Activated CD8-positive, alpha-beta T cell treated with anti-CD3 and anti-CD28 coated beads for 36 hours (primary cell): Measurements from ENCODE around the gene ADARB1. TPM values are rescaled to one million over a fixed set of nuclear protein-coding genes. Genes with fewer than 3 reads are reported as not detected.

ENCODE experiments used
- ATAC-seq: fragments of 200-7000 bp; cut with Tn5 transposase; one replicate; pipeline ENCODE4 v1.10.0; 2021; ENCODE audit warnings: mild to moderate bottlenecking, moderate library complexity
- CTCF ChIA-PET: fragments of 350-600 bp; sonication (Branson Sonifier 250); formaldehyde crosslinking; loops from one replicate; lab custom pipeline; 2021; ENCODE audit warnings: antibody characterized with exemption; lab: Charles Lee
- POLR2A ChIA-PET: fragments of 350-600 bp; sonication (Branson Sonifier 250); formaldehyde crosslinking; loops from one replicate; lab custom pipeline; 2021; ENCODE audit warnings: antibody characterized with exemption; lab: Charles Lee
- DNase-seq: peaks from one replicate; pipeline ENCODE4 v3.0.0-alpha.2; 2020
- H3K27ac Mint-ChIP-seq: one replicate; pipeline ENCODE4 v1.8.0; 2021; ENCODE audit warnings: mild to moderate bottlenecking, mixed read lengths
- H3K27me3 Mint-ChIP-seq: one replicate; pipeline ENCODE4 v1.8.0; 2021; ENCODE audit warnings: mixed read lengths
- H3K36me3 Mint-ChIP-seq: one replicate; pipeline ENCODE4 v1.8.0; 2021; ENCODE audit warnings: low read depth, mixed read lengths
- H3K4me1 Mint-ChIP-seq: one replicate; pipeline ENCODE4 v1.8.0; 2021; ENCODE audit warnings: low read depth, mixed read lengths
- H3K4me3 Mint-ChIP-seq: one replicate; pipeline ENCODE4 v1.8.0; 2021; ENCODE audit warnings: mild to moderate bottlenecking, moderate library complexity, mixed read lengths
- H3K9me3 Mint-ChIP-seq: one replicate; pipeline ENCODE4 v1.8.0; 2021; ENCODE audit warnings: mixed read lengths
- CTCF ChIP-seq: fragments of 200-600 bp; IDR thresholded peaks from one replicate; pipeline ENCODE4 v1.8.0; 2022; ENCODE audit warnings: antibody characterized with exemption, mild to moderate bottlenecking
- intact Hi-C: fragments of 100-400 bp; cut with micrococcal nuclease; formaldehyde crosslinking; loops from one replicate; pipeline ENCODE4 v1.10.0; 2022
- total RNA-seq, 2 experiments: library from RNA; stranded (reverse); gene quantifications; one replicate each; pipeline ENCODE4 v1.2.3, GENCODE V29; 2021

The ADARB1 gene
- total RNA-seq, 2 experiments from 2014 or later: 36.2 to 37.1 TPM

GRCh38 chr21:45032332-45032731, 42.0 kb upstream of the ADARB1 start:
- peaks cover 13% of the 10 kb centered on the region for H3K9me3 Mint-ChIP-seq
- DNase-seq (no peak), ATAC-seq (no peak)
- no peak overlapping the region for H3K4me3 Mint-ChIP-seq
- H3K36me3 Mint-ChIP-seq: peaks cover 2% of the 10 kb centered on the region
- intact Hi-C loops: no loop called here
- H3K4me1 Mint-ChIP-seq: no peaks in the 10 kb centered on the region
- H3K27me3 Mint-ChIP-seq: peaks cover 5% of the 10 kb centered on the region
- ChIA-PET POLR2A (no interaction called here), CTCF (no interaction called here)
- TF ChIP-seq CTCF: no peak
- H3K27ac Mint-ChIP-seq: no peak overlapping the region

- Mint-ChIP-seq H3K4me3 (no peak overlapping the region), H3K36me3 (peaks cover 2% of the 10 kb centered on the region), H3K27ac (no peak overlapping the region), H3K4me1 (no peaks in the 10 kb centered on the region), H3K27me3 (peaks cover 5% of the 10 kb centered on the region), H3K9me3 (peaks cover 13% of the 10 kb centered on the region)
- intact Hi-C loops: no loop called here
- ChIA-PET CTCF (no interaction called here), POLR2A (no interaction called here)
- no peak for TF ChIP-seq CTCF
- DNase-seq (no peak), ATAC-seq (no peak)
Measured at GRCh38 chr21:45032977-45033710, 41.2 kb upstream of the ADARB1 start.

GRCh38 chr21:45033791-45034555, 40.4 kb upstream of the ADARB1 start:
- ChIA-PET CTCF (no interaction called here), POLR2A (no interaction called here)
- Mint-ChIP-seq H3K27me3 (peaks cover 5% of the 10 kb centered on the region), H3K4me1 (no peaks in the 10 kb centered on the region), H3K36me3 (peaks cover 2% of the 10 kb centered on the region), H3K4me3 (no peak overlapping the region), H3K27ac (no peak overlapping the region), H3K9me3 (peaks cover 13% of the 10 kb centered on the region)
- intact Hi-C loops: no loop called here
- ATAC-seq (no peak), DNase-seq (no peak)
- TF ChIP-seq CTCF: no peak

- ChIA-PET POLR2A (no interaction called here), CTCF (no interaction called here)
- TF ChIP-seq CTCF: no peak
- Mint-ChIP-seq H3K36me3 (peaks cover 2% of the 10 kb centered on the region), H3K4me3 (no peak overlapping the region), H3K27me3 (peaks cover 5% of the 10 kb centered on the region), H3K4me1 (no peaks in the 10 kb centered on the region), H3K27ac (no peak overlapping the region), H3K9me3 (peaks cover 13% of the 10 kb centered on the region)
- intact Hi-C loops: no loop called here
- no peak for ATAC-seq
- DNase-seq: no peak
Measured at GRCh38 chr21:45034556-45035476, 39.6 kb upstream of the ADARB1 start.
